B cell (primary cell): ENCODE data around the gene PIK3R1.

Source experiments
- EZH2 ChIP-seq: IDR thresholded peaks from 2 replicates; pipeline ENCODE4 v1.6.1; 2012; ENCODE audit warnings: borderline replicate concordance, low read depth, mild to moderate bottlenecking, moderate library complexity, low read length; ENCODE audit not compliant: insufficient read depth, poor library complexity, severe bottlenecking
- TF ChIP-seq, protein P1 (sequence below): fragments of 200-600 bp; IDR thresholded peaks from one replicate; pipeline ENCODE4 v1.8.0; 2022; ENCODE audit warnings: antibody characterized with exemption, mild to moderate bottlenecking

DNA sequence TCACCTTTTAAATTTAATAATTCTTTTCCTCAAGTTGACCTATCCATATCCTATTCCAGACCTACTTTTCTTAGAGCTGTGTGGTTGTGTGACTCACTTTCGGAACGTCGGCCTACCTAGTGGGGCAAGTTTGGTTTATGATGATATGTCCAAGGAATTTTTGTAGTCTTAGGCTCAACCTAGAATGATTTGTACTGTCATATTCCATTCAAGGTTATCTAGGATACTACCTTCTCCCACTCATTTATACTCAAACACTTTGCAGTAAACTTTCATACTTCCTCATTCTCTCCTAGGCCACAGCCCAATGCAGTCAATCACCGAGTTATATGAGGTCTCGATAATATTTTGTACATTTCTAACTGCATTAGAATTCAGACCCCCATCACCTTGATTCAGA lies 61.9 kb downstream of the PIK3R1 start:
- TF ChIP-seq, protein P1, sequence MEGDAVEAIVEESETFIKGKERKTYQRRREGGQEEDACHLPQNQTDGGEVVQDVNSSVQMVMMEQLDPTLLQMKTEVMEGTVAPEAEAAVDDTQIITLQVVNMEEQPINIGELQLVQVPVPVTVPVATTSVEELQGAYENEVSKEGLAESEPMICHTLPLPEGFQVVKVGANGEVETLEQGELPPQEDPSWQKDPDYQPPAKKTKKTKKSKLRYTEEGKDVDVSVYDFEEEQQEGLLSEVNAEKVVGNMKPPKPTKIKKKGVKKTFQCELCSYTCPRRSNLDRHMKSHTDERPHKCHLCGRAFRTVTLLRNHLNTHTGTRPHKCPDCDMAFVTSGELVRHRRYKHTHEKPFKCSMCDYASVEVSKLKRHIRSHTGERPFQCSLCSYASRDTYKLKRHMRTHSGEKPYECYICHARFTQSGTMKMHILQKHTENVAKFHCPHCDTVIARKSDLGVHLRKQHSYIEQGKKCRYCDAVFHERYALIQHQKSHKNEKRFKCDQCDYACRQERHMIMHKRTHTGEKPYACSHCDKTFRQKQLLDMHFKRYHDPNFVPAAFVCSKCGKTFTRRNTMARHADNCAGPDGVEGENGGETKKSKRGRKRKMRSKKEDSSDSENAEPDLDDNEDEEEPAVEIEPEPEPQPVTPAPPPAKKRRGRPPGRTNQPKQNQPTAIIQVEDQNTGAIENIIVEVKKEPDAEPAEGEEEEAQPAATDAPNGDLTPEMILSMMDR, result no peak
- no peak for TF ChIP-seq EZH2
